ENCODE results near the gene CCK.

CCK gene, protein sequence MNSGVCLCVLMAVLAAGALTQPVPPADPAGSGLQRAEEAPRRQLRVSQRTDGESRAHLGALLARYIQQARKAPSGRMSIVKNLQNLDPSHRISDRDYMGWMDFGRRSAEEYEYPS

DNA sequence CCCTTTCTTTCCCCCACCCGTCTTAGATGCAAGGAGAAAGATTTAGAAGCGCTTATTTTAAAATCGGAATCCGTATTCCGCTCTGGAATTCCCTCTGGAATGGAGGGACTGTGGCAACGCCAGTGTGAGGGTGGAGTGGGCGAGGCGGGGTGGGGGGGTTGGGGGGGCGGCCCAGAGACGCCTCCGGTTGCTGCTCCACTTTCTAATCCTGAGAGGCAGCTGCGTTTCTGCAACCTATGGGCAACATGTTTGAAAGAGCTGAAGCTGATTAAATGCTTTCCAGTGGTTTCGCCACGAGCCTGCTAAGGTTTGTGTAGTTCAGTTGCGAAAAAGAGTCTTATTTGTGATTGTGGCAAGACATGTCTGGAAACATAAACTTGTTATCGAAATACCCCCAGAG is at the start of gene CCK:
Gene CCK, minus strand, starts transcription at position 101 of the 400 bp plus-strand sequence. CDS start 2,555 bp downstream, outside the sequence.
- no peak for TF ChIP-seq CTCF (IDR thresholded peaks at IDR 0.05)

DNA sequence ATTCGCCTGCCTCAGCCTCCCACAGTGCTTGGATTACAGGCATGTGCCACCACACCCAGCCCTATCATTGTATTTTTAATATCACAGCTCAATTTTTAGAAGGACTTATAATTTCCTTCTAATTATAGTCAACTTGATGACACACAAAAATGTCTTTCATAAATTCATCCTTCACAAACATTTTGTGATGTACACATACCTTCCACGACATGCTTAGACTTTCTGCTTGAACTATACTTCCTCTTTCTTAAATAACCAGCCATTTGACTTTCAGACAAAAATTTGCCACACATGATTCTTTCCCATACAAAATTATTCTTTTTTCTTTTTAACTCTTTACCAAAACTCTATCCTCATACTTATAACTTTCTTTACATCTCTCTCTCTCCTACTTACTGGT is 48.4 kb upstream of the CCK start:
- TF ChIP-seq CTCF (IDR thresholded peaks at IDR 0.05), result no peak

DNA sequence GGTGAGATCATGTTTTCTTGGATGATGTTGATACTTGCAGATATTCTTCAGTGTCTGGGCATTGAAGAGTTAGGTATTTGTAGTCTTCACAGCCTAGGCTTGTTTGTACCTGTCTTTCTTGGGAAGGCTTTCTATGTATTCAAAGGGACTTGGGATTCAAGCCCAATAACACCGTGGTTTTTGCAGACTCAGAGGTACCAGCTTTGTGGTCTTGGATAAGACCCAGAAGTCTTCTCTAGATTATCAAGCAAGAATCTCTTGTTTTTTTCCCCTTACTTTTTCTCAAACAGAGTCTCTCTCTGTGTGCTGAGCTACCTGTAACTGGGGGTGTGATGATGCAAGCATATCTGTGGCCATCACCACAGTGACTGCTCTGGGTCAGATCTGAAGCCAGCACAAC is 42.7 kb upstream of the CCK start:
- no peak for TF ChIP-seq CTCF (IDR thresholded peaks at IDR 0.05)

DNA sequence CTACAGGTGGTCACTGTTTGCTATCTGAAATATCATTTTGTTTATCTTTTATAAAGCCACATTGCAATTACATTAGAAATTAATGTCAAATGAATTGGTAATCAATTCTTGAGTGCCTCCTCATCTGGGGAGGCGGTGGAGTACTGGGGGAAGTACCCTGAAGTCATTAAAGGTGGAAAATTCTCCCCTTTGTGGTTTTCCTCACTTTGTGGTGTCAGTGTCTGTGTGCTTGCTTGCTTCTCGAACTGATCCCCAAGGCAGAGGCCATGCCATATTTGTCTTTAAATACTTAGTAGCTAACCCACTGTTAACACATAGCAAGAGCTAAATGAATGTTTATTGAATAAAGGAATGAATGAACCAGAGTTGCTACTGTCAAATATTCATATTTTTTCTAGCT is 40.5 kb upstream of the CCK start:
- TF ChIP-seq CTCF (IDR thresholded peaks at IDR 0.05), result no peak

- no peak for TF ChIP-seq CTCF (IDR thresholded peaks at IDR 0.05)
Measured at GRCh38 chr3:42302924-42303634, 37.1 kb upstream of the CCK start.

- TF ChIP-seq CTCF (IDR thresholded peaks at IDR 0.05), result no peak
Measured at GRCh38 chr3:42301446-42302175, 35.6 kb upstream of the CCK start.

- no peak for TF ChIP-seq CTCF (IDR thresholded peaks at IDR 0.05)
Measured at GRCh38 chr3:42300778-42301177, 34.8 kb upstream of the CCK start.
